Measurements from ENCODE around the gene LMO3. TPM values are rescaled to one million over a fixed set of nuclear protein-coding genes. Genes with fewer than 3 reads are reported as not detected.

LMO3 gene
- total RNA-seq, 1 donor from 2014 or later = 2.6 TPM

DNA sequence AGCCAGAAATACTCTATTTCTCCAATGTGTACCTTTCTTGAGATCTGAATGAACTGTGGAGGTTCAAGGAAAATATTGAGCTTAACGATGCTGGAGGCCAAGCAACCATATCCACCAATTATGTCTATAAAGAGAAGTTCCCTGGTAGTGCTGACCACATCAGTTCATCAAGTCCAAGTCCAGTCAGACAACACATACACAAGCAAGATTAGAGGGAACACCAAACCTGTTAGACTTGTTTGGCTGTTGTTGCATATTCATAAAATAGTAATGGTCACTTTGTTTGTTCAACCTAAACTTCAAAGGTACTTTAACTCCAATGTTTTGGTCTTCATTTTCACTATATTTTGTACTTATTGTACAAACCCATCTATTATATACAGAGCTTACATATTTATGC, 81.6 kb downstream of the LMO3 start:
- no peaks in the 10 kb centered on the region for H3K4me1 ChIP-seq (ENCODE audit: control insufficient read depth in 3 of 3, insufficient read depth in 3 of 3, low read length in 3 of 3)
- no peaks in the 10 kb centered on the region for H3K9me3 ChIP-seq (ENCODE audit: control insufficient read depth in 3 of 3, low read length in 3 of 3)
- H3K36me3 ChIP-seq (ENCODE audit: control insufficient read depth in 3 of 3, insufficient read depth in 3 of 3, low read length in 3 of 3) = no peaks in the 10 kb centered on the region
- no peak overlapping the region for H3K4me3 ChIP-seq (ENCODE audit: low read length in 3 of 3)
- H3K9ac ChIP-seq (ENCODE audit: low read depth in 1 of 3, low read length in 3 of 3) = no peak overlapping the region
- H3K27me3 ChIP-seq (ENCODE audit: control insufficient read depth in 3 of 3, insufficient read depth in 3 of 3, low read length in 3 of 3) = no peaks in the 10 kb centered on the region
- no peak overlapping the region for H3K27ac ChIP-seq (ENCODE audit: low read depth, low read length)

DNA sequence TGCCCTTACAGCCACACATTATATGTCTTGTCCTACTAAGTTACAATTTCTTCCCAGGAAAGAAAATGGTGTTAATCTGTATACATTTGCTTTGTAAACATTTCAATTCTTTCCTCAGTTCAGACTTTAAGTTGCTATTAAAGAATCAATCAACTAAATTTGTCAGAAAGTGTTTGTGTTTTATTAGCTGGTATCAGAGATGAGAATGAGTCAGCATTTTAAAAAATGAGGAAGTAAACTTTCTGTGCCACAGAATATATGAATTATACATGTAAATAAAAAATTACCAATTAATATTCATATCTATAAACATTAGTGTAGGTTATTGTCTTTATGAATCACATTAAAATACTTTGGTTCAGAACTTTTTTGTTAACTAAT, 82.0 kb downstream of the LMO3 start:
- H3K36me3 ChIP-seq (ENCODE audit: control insufficient read depth in 3 of 3, insufficient read depth in 3 of 3, low read length in 3 of 3) = no peaks in the 10 kb centered on the region
- H3K4me1 ChIP-seq (ENCODE audit: control insufficient read depth in 3 of 3, insufficient read depth in 3 of 3, low read length in 3 of 3) = no peaks in the 10 kb centered on the region
- H3K4me3 ChIP-seq (ENCODE audit: low read length in 3 of 3) = no peak overlapping the region
- H3K9me3 ChIP-seq (ENCODE audit: control insufficient read depth in 3 of 3, low read length in 3 of 3) = no peaks in the 10 kb centered on the region
- no peaks in the 10 kb centered on the region for H3K27me3 ChIP-seq (ENCODE audit: control insufficient read depth in 3 of 3, insufficient read depth in 3 of 3, low read length in 3 of 3)
- H3K9ac ChIP-seq (ENCODE audit: low read depth in 1 of 3, low read length in 3 of 3) = no peak overlapping the region
- H3K27ac ChIP-seq (ENCODE audit: low read depth, low read length) = no peak overlapping the region

DNA sequence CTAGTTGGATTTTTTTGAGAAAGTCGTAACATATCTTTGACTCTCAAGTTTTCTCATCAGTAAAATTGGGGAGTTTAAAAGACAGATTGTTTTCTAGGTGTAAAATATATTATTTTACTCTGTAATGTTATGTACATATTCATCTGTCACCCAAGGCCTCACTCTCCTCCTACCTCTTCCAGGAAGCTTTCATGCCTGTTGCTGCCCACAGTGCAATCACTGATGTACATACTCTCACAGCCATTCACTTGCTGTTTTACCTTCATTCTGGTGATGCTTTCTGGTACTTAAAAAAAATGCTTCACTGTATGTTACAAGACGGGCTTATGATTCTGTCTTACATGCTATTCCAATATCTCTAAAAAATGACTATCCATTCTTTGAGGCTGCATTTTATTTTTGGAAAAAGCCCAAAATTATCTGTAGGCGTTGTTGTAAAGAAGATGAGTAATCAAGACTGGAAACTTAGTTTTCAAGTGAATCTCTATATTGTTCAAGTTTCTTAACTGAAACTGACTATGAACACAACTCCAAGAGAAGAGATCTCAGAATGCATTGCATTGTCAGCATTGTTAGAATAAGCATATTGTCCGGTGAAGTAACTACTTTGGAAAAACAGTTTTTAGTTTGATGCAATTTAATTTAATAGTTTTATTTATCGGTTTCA, 82.5 kb downstream of the LMO3 start:
- no peaks in the 10 kb centered on the region for H3K4me1 ChIP-seq (ENCODE audit: control insufficient read depth in 3 of 3, insufficient read depth in 3 of 3, low read length in 3 of 3)
- no peak overlapping the region for H3K9ac ChIP-seq (ENCODE audit: low read depth in 1 of 3, low read length in 3 of 3)
- H3K27me3 ChIP-seq (ENCODE audit: control insufficient read depth in 3 of 3, insufficient read depth in 3 of 3, low read length in 3 of 3) = no peaks in the 10 kb centered on the region
- no peaks in the 10 kb centered on the region for H3K36me3 ChIP-seq (ENCODE audit: control insufficient read depth in 3 of 3, insufficient read depth in 3 of 3, low read length in 3 of 3)
- no peak overlapping the region for H3K27ac ChIP-seq (ENCODE audit: low read depth, low read length)
- no peak overlapping the region for H3K4me3 ChIP-seq (ENCODE audit: low read length in 3 of 3)
- no peaks in the 10 kb centered on the region for H3K9me3 ChIP-seq (ENCODE audit: control insufficient read depth in 3 of 3, low read length in 3 of 3)

DNA sequence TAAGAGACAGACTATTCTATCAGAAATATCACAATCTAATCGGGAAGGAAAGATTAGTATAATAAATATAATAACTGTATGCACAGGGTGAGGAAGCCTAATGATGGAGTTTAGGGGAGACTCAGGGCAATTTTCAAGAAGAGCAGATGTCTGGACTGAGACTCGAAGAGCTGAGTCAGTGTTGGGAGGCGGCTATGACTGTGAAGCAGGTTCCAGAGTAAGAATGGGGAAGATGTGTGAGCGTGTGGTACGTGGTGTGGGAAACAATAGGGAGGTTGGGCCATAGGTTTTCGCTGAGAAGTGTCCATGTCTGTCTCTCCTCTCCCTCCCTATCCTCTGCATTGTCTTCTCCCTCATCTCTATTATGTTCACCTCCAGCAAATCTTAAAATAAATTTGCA, 85.6 kb downstream of the LMO3 start:
- no peak overlapping the region for H3K9ac ChIP-seq (ENCODE audit: low read depth in 1 of 3, low read length in 3 of 3)
- H3K9me3 ChIP-seq (ENCODE audit: control insufficient read depth in 3 of 3, low read length in 3 of 3) = no peaks in the 10 kb centered on the region
- no peak overlapping the region for H3K4me3 ChIP-seq (ENCODE audit: low read length in 3 of 3)
- H3K4me1 ChIP-seq (ENCODE audit: control insufficient read depth in 3 of 3, insufficient read depth in 3 of 3, low read length in 3 of 3) = no peaks in the 10 kb centered on the region
- H3K27ac ChIP-seq (ENCODE audit: low read depth, low read length) = no peak overlapping the region
- no peaks in the 10 kb centered on the region for H3K36me3 ChIP-seq (ENCODE audit: control insufficient read depth in 3 of 3, insufficient read depth in 3 of 3, low read length in 3 of 3)
- no peaks in the 10 kb centered on the region for H3K27me3 ChIP-seq (ENCODE audit: control insufficient read depth in 3 of 3, insufficient read depth in 3 of 3, low read length in 3 of 3)

DNA sequence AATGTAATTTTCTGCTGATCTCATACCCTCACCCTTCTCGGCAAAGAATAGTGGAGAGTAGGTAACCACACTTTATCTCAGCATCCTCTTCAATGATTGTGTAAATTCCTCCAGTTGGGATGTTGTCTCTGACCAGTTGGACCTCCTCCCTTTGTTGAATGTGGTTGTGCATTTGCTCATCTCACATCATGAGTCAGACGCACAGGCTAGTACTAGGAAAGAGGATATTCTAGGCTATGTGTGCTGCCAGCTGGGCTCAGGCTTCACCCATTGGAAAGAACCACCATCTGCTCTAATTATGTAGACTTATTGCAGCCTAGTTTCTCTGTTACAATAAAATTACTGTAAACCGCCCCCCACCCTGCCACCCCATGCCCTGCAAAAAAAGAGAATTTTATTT, 90.3 kb downstream of the LMO3 start:
- H3K36me3 ChIP-seq (ENCODE audit: control insufficient read depth in 3 of 3, insufficient read depth in 3 of 3, low read length in 3 of 3) = no peaks in the 10 kb centered on the region
- no peak overlapping the region for H3K9ac ChIP-seq (ENCODE audit: low read depth in 1 of 3, low read length in 3 of 3)
- no peaks in the 10 kb centered on the region for H3K4me1 ChIP-seq (ENCODE audit: control insufficient read depth in 3 of 3, insufficient read depth in 3 of 3, low read length in 3 of 3)
- H3K9me3 ChIP-seq (ENCODE audit: control insufficient read depth in 3 of 3, low read length in 3 of 3) = no peaks in the 10 kb centered on the region
- no peak overlapping the region for H3K4me3 ChIP-seq (ENCODE audit: low read length in 3 of 3)
- no peaks in the 10 kb centered on the region for H3K27me3 ChIP-seq (ENCODE audit: control insufficient read depth in 3 of 3, insufficient read depth in 3 of 3, low read length in 3 of 3)
- H3K27ac ChIP-seq (ENCODE audit: low read depth, low read length) = no peak overlapping the region

DNA sequence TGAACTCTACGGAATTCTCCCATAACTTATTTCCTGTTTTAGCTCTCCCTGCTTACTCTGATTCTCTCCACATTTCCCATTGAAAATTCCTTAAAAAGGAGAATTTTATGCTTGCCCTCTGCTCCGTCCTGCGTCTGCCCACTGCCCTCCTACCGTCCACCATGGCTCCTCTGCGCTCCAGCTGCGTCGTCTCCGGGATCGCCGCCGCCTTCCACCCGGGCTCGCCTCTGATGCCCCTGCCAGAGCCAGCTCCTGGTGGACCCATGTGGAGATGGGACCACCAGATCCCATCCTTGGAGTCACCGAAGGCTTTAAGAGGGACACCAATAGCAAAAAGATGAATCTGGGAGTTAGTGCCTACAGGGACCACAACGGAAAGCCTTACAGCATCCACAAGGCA, 92.7 kb downstream of the LMO3 start:
- no peak overlapping the region for H3K4me3 ChIP-seq (ENCODE audit: low read length in 3 of 3)
- H3K36me3 ChIP-seq (ENCODE audit: control insufficient read depth in 3 of 3, insufficient read depth in 3 of 3, low read length in 3 of 3) = no peaks in the 10 kb centered on the region
- no peaks in the 10 kb centered on the region for H3K9me3 ChIP-seq (ENCODE audit: control insufficient read depth in 3 of 3, low read length in 3 of 3)
- H3K27me3 ChIP-seq (ENCODE audit: control insufficient read depth in 3 of 3, insufficient read depth in 3 of 3, low read length in 3 of 3) = no peaks in the 10 kb centered on the region
- no peak overlapping the region for H3K27ac ChIP-seq (ENCODE audit: low read depth, low read length)
- H3K4me1 ChIP-seq (ENCODE audit: control insufficient read depth in 3 of 3, insufficient read depth in 3 of 3, low read length in 3 of 3) = no peaks in the 10 kb centered on the region
- no peak overlapping the region for H3K9ac ChIP-seq (ENCODE audit: low read depth in 1 of 3, low read length in 3 of 3)

DNA sequence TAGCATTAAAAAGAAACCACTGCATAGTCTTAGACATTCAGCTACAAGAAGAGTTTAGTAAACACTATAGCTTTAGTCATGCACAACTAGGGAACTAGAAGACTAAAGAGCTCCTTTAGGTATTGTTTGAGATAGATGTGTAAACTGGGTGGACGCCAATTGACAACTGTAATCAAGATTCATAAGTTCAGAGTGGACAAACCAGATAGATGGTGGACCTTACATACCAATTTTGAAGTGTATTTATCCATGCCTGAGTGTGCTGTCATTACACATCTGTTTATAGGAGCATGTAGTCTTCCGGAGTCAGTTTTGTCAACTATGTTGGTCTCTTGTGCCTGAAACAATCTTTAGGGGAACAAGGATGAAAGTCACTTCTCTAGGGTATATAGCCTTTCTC, 96.6 kb downstream of the LMO3 start:
- no peak overlapping the region for H3K4me3 ChIP-seq (ENCODE audit: low read length in 3 of 3)
- H3K4me1 ChIP-seq (ENCODE audit: control insufficient read depth in 3 of 3, insufficient read depth in 3 of 3, low read length in 3 of 3) = no peaks in the 10 kb centered on the region
- no peaks in the 10 kb centered on the region for H3K36me3 ChIP-seq (ENCODE audit: control insufficient read depth in 3 of 3, insufficient read depth in 3 of 3, low read length in 3 of 3)
- H3K27me3 ChIP-seq (ENCODE audit: control insufficient read depth in 3 of 3, insufficient read depth in 3 of 3, low read length in 3 of 3) = no peaks in the 10 kb centered on the region
- no peaks in the 10 kb centered on the region for H3K9me3 ChIP-seq (ENCODE audit: control insufficient read depth in 3 of 3, low read length in 3 of 3)
- H3K27ac ChIP-seq (ENCODE audit: low read depth, low read length) = no peak overlapping the region
- H3K9ac ChIP-seq (ENCODE audit: low read depth in 1 of 3, low read length in 3 of 3) = no peak overlapping the region

DNA sequence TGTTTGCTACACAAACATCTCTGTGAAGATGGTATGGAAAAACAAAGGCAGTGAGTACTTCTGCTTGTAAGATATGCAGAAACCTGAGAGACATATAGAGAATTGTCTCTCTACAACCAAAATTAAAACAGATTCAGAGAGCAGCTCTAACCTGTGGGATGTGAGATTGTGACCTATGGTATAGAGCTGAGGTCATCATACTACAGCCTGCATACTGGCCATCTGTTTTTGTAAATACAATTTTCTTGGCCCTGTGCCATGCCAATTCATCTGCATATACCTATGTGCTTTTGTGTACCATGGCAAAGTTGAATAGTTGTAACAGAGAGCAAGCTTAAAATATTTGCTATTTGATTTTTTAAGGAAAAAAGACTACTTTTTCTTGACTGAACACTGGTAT, 99.6 kb downstream of the LMO3 start:
- Histone ChIP-seq H3K27me3 (ENCODE audit: control insufficient read depth in 3 of 3, insufficient read depth in 3 of 3, low read length in 3 of 3) (no peaks in the 10 kb centered on the region), H3K27ac (ENCODE audit: low read depth, low read length) (no peak overlapping the region), H3K4me3 (ENCODE audit: low read length in 3 of 3) (no peak overlapping the region), H3K4me1 (ENCODE audit: control insufficient read depth in 3 of 3, insufficient read depth in 3 of 3, low read length in 3 of 3) (no peaks in the 10 kb centered on the region), H3K9ac (ENCODE audit: low read depth in 1 of 3, low read length in 3 of 3) (no peak overlapping the region), H3K9me3 (ENCODE audit: control insufficient read depth in 3 of 3, low read length in 3 of 3) (no peaks in the 10 kb centered on the region), H3K36me3 (ENCODE audit: control insufficient read depth in 3 of 3, insufficient read depth in 3 of 3, low read length in 3 of 3) (no peaks in the 10 kb centered on the region)

DNA sequence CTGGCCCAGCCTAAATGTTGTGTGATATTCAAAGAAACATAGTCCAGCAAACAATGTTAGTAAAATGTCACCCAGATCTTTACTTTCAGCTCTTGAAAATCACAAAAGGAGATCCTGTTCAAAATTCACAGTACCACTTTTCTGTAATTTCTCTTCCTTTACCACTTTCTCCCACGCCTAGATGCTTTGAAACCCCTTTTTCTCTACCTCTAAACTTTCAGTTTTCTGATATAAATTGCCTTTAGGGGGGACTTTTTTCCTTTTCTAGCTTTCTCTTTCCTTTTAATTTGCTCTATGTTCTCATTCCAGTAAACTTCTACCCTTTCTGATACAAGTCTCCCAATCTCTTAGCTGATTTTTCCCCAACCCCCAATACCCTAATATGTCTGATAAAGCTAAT, 101.8 kb downstream of the LMO3 start:
- Histone ChIP-seq H3K27ac (ENCODE audit: low read depth, low read length) (no peak overlapping the region), H3K9ac (ENCODE audit: low read depth in 1 of 3, low read length in 3 of 3) (no peak overlapping the region), H3K27me3 (ENCODE audit: control insufficient read depth in 3 of 3, insufficient read depth in 3 of 3, low read length in 3 of 3) (no peaks in the 10 kb centered on the region), H3K9me3 (ENCODE audit: control insufficient read depth in 3 of 3, low read length in 3 of 3) (no peaks in the 10 kb centered on the region), H3K4me3 (ENCODE audit: low read length in 3 of 3) (no peak overlapping the region), H3K4me1 (ENCODE audit: control insufficient read depth in 3 of 3, insufficient read depth in 3 of 3, low read length in 3 of 3) (no peaks in the 10 kb centered on the region), H3K36me3 (ENCODE audit: control insufficient read depth in 3 of 3, insufficient read depth in 3 of 3, low read length in 3 of 3) (no peaks in the 10 kb centered on the region)

DNA sequence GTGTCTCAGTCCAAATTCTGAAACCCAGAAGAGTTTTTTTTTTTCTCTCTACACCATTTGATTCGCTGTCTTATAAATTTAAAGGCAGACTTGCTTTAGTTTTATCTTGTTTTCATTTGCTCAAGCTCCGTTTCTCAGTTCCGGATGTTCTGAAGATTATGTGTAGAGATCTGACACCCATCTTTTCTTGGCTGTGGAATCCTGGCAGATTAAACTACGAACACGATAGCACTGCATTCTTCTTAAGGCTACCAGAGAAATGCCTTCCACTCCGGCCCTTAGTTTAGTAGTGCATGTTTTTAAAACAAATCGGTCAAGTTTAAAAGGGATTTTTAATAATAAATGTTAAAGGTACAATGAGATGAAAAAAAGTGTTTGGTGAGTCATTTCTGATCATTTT, 106.4 kb downstream of the LMO3 start:
- no peaks in the 10 kb centered on the region for H3K36me3 ChIP-seq (ENCODE audit: control insufficient read depth in 3 of 3, insufficient read depth in 3 of 3, low read length in 3 of 3)
- H3K4me1 ChIP-seq (ENCODE audit: control insufficient read depth in 3 of 3, insufficient read depth in 3 of 3, low read length in 3 of 3) = no peaks in the 10 kb centered on the region
- no peak overlapping the region for H3K4me3 ChIP-seq (ENCODE audit: low read length in 3 of 3)
- H3K27ac ChIP-seq (ENCODE audit: low read depth, low read length) = no peak overlapping the region
- H3K9me3 ChIP-seq (ENCODE audit: control insufficient read depth in 3 of 3, low read length in 3 of 3) = no peaks in the 10 kb centered on the region
- H3K27me3 ChIP-seq (ENCODE audit: control insufficient read depth in 3 of 3, insufficient read depth in 3 of 3, low read length in 3 of 3) = no peaks in the 10 kb centered on the region
- H3K9ac ChIP-seq (ENCODE audit: low read depth in 1 of 3, low read length in 3 of 3) = no peak overlapping the region
